HepG2 (cell line): ENCODE results near the gene FAM20A. TPM values are rescaled to one million over a fixed set of nuclear protein-coding genes. Genes with fewer than 3 reads are reported as not detected.

Source experiments
- ATAC-seq: fragments of 200-7000 bp; cut with Tn5 transposase; 3 replicates; pipeline ENCODE4 v1.9.1; 2020; ENCODE audit warnings: mild to moderate bottlenecking, moderate library complexity
- BruUV-seq: library from RNA; stranded (reverse); fragments of 400-500 nt; replicated peaks from 2 replicates; lab custom pipeline; 2021; lab: Mats Ljungman, UMichigan
- CTCF ChIA-PET: fragments of 300-600 bp; formaldehyde crosslinking; extraction: SDS; loops from one replicate; lab custom pipeline; 2021; ENCODE audit warnings: low total read pairs, inconsistent platforms, low intra/inter-chr PET ratio; lab: Yijun Ruan, JAX
- POLR2A ChIA-PET: fragments of 350-600 bp; sonication (Branson Sonifier 250); formaldehyde crosslinking; loops from one replicate; lab custom pipeline; 2020; ENCODE audit warnings: antibody characterized with exemption, inconsistent platforms; lab: Yijun Ruan, JAX
- DNase-seq: peaks from one replicate; pipeline ENCODE4 v3.0.0-alpha.2; 2015; ENCODE audit warnings: low spot score
- FAIRE-seq: peaks from 3 replicates; lab custom pipeline; 2011; peaks lifted over from hg19 to GRCh38; lab: Jason Lieb, UNC
- H2AFZ ChIP-seq: one replicate; pipeline ENCODE4 v1.6.1; 2011; ENCODE audit warnings: low read length, inconsistent platforms
- H3K27ac ChIP-seq: fragments of 300-600 bp; 3 replicates; pipeline ENCODE4 v1.8.0; 2011; ENCODE audit warnings: mixed run types, mild to moderate bottlenecking, mixed read lengths, low read length, inconsistent platforms; ENCODE audit not compliant: insufficient read depth; ENCODE audit errors: extremely low read length
- H3K27me3 ChIP-seq, 2 experiments: fragments of 200-600 bp in 1 of 2; 2 replicates in 1 of 2; 3 replicates in 1 of 2; pipeline versions ENCODE4 v1.6.0 to v1.8.0; 2011; ENCODE audit warnings: low read length in 2 of 2, mild to moderate bottlenecking in 2 of 2, moderate library complexity in 2 of 2, inconsistent platforms in 1 of 2; ENCODE audit not compliant: insufficient read depth in 2 of 2, control insufficient read depth in 1 of 2
- H3K36me3 ChIP-seq, 2 experiments: fragments of 200-600 bp in 1 of 2; replicated peaks in 1 of 2; 2 replicates in 1 of 2; 3 replicates in 1 of 2; pipeline versions ENCODE4 v1.5.1 to v1.8.0; 2011; ENCODE audit warnings: low read length in 2 of 2, inconsistent platforms in 1 of 2; ENCODE audit not compliant: insufficient read depth in 2 of 2, control insufficient read depth in 1 of 2
- H3K4me1 ChIP-seq: 2 replicates; pipeline ENCODE4 v1.5.1; 2012; ENCODE audit warnings: low read length, inconsistent platforms; ENCODE audit not compliant: insufficient read depth
- H3K4me2 ChIP-seq: 2 replicates; pipeline ENCODE4 v1.6.0; 2011; ENCODE audit warnings: low read depth, low read length, inconsistent platforms
- H3K4me3 ChIP-seq, 3 experiments: fragments of 200-600 bp in 1 of 3; sonication (generic), shearing (Covaris generic) in 1 of 3; replicated peaks in 1 of 3; 2 replicates each; pipeline ENCODE4 v1.5.1; 2011 to 2016; ENCODE audit warnings: low read length in 3 of 3, inconsistent platforms in 2 of 3, low read depth in 2 of 3, mild to moderate bottlenecking in 2 of 3, control low read depth in 1 of 3, mixed read lengths in 1 of 3; ENCODE audit not compliant: insufficient read depth in 1 of 3
- H3K79me2 ChIP-seq: one replicate; pipeline ENCODE4 v1.6.1; 2011; ENCODE audit warnings: low read length, inconsistent platforms; ENCODE audit not compliant: insufficient read depth
- H3K9ac ChIP-seq: 2 replicates; pipeline ENCODE4 v1.6.0; 2011; ENCODE audit warnings: mild to moderate bottlenecking, low read depth, low read length, inconsistent platforms; ENCODE audit not compliant: insufficient read depth
- H3K9me3 ChIP-seq: 2 replicates; pipeline ENCODE4 v1.5.1; 2012; ENCODE audit warnings: mild to moderate bottlenecking, low read length
- H4K20me1 ChIP-seq: 2 replicates; pipeline ENCODE4 v1.6.0; 2011; ENCODE audit warnings: inconsistent platforms, mild to moderate bottlenecking, low read length, moderate library complexity; ENCODE audit not compliant: insufficient read depth
- BHLHE40 ChIP-seq: IDR thresholded peaks from 2 replicates; pipeline ENCODE4 v1.6.1; 2011; ENCODE audit warnings: low read length, improper control_type of control experiment
- CHCHD3 ChIP-seq: sonication (generic); formaldehyde crosslinking; IDR thresholded peaks from 2 replicates; pipeline ENCODE4 v1.8.0; 2022; ENCODE audit warnings: mild to moderate bottlenecking, missing genetic modification reagents, moderate library complexity
- ETV5 ChIP-seq: IDR thresholded peaks from 2 replicates; pipeline ENCODE4 v1.6.1; 2018; ENCODE audit warnings: missing biosample characterization, missing genetic modification reagents, inconsistent platforms, borderline replicate concordance
- FOXP1 ChIP-seq, 2 experiments: fragments of 450-650 bp in 1 of 2; IDR thresholded peaks; 2 replicates each; pipeline ENCODE4 v1.6.1; 2017 to 2018; ENCODE audit warnings: antibody characterized with exemption in 1 of 2
- GZF1 ChIP-seq: sonication (generic); formaldehyde crosslinking; IDR thresholded peaks from 2 replicates; pipeline ENCODE4 v1.5.1; 2020; ENCODE audit warnings: mild to moderate bottlenecking, missing genetic modification reagents
- HMGA1 ChIP-seq: sonication (generic); formaldehyde crosslinking; conservative IDR thresholded peaks from 2 replicates; pipeline ENCODE4 v1.4.0; 2020; ENCODE audit warnings: missing genetic modification reagents
- MIER2 ChIP-seq: IDR thresholded peaks from 2 replicates; pipeline ENCODE4 v1.6.1; 2016; ENCODE audit warnings: missing biosample characterization, missing genetic modification reagents
- PLRG1 ChIP-seq: fragments of 450-650 bp; conservative IDR thresholded peaks from 2 replicates; pipeline ENCODE4 v1.6.1; 2016
- POLR2G ChIP-seq: fragments of 200-400 bp; formaldehyde crosslinking; IDR thresholded peaks from 2 replicates; pipeline ENCODE4 v1.6.1; 2018; ENCODE audit warnings: mild to moderate bottlenecking, low read depth, low read length, moderate library complexity
- SRSF1 ChIP-seq: fragments of 200-400 bp; formaldehyde crosslinking; optimal IDR thresholded peaks from 2 replicates; pipeline ENCODE3; 2017; ENCODE audit warnings: mild to moderate bottlenecking, low read depth, low read length, moderate library complexity
- ZFP36L1 ChIP-seq: sonication (generic); formaldehyde crosslinking; IDR thresholded peaks from 2 replicates; pipeline ENCODE4 v1.8.0; 2022; ENCODE audit warnings: mild to moderate bottlenecking, missing genetic modification reagents, moderate library complexity
- ZNF136 ChIP-seq: sonication (generic); formaldehyde crosslinking; IDR thresholded peaks from 2 replicates; pipeline ENCODE4 v1.8.1; 2022; ENCODE audit warnings: low read depth, mild to moderate bottlenecking, moderate library complexity, missing genetic modification reagents
- ZNF230 ChIP-seq: sonication (generic); formaldehyde crosslinking; IDR thresholded peaks from 2 replicates; pipeline ENCODE4 v1.4.0; 2020; ENCODE audit warnings: mild to moderate bottlenecking, missing genetic modification reagents
- ZNF317 ChIP-seq: sonication (generic); formaldehyde crosslinking; IDR thresholded peaks from 2 replicates; pipeline ENCODE4 v1.5.0; 2020; ENCODE audit warnings: mild to moderate bottlenecking, missing genetic modification reagents
- ZNF430 ChIP-seq: sonication (generic); formaldehyde crosslinking; IDR thresholded peaks from 2 replicates; pipeline ENCODE4 v1.9.0; 2021; ENCODE audit warnings: mild to moderate bottlenecking, missing genetic modification reagents
- ZNF44 ChIP-seq: sonication (generic); formaldehyde crosslinking; IDR thresholded peaks from 2 replicates; pipeline ENCODE4 v1.5.1; 2020; ENCODE audit warnings: mild to moderate bottlenecking, missing genetic modification reagents
- ZNF484 ChIP-seq: sonication (generic); formaldehyde crosslinking; IDR thresholded peaks from 2 replicates; pipeline ENCODE4 v1.5.1; 2020; ENCODE audit warnings: mild to moderate bottlenecking, low read depth, missing genetic modification reagents, borderline replicate concordance
- ZNF605 ChIP-seq: sonication (generic); formaldehyde crosslinking; IDR thresholded peaks from 2 replicates; pipeline ENCODE4 v1.8.0; 2022; ENCODE audit warnings: mild to moderate bottlenecking, missing genetic modification reagents
- ZNF619 ChIP-seq: sonication (generic); formaldehyde crosslinking; IDR thresholded peaks from 2 replicates; pipeline ENCODE4 v1.4.0; 2020; ENCODE audit warnings: mild to moderate bottlenecking, missing genetic modification reagents
- ZNF674 ChIP-seq: sonication (generic); formaldehyde crosslinking; IDR thresholded peaks from 2 replicates; pipeline ENCODE4 v1.5.0; 2020; ENCODE audit warnings: low read depth, mild to moderate bottlenecking, missing genetic modification reagents
- WGBS: methylation state at CpG from one replicate; pipeline ENCODE4 v1.1.6; 2017; ENCODE audit warnings: low lambda C conversion rate; 5-methylcytosine and 5-hydroxymethylcytosine counted together
- in situ Hi-C: cut with HindIII; loops from 2 replicates; pipeline ENCODE4 v1.10.0; 2017; ENCODE audit warnings: low pct_unique_long_range_greater_than_20kb; ENCODE audit not compliant: extremely low pct_ligation_motif_present
- intact Hi-C: fragments of 100-400 bp; cut with micrococcal nuclease; formaldehyde crosslinking; loops from one replicate; pipeline ENCODE4 v1.10.0; 2022; ENCODE audit not compliant: unreplicated experiment
- polyA plus RNA-seq, 8 experiments: library from polyadenylated mRNA; depleted of rRNA in 3 of 8; stranded (reverse) in 7 of 8; unstranded in 1 of 8; fragments of >200 nt; fragmentation: Illumina TruSeq in 4 of 8; extraction: Trizol in 4 of 8; gene quantifications; 2 replicates each; pipeline versions ENCODE4 v1.2.1 to v1.2.3, GENCODE V29; 2011 to 2016; ENCODE audit warnings: low read depth in 4 of 8, missing spikeins in 1 of 8, mixed read lengths in 1 of 8; ENCODE audit not compliant: insufficient read depth in 1 of 8
- total RNA-seq, 5 experiments: library from RNA; depleted of rRNA; stranded (reverse); fragments of >200 nt; fragmentation: Illumina TruSeq; extraction: Trizol; gene quantifications; 2 replicates each; pipeline ENCODE4 v1.2.3, GENCODE V29; 2016; ENCODE audit warnings: low read depth in 1 of 5
- TF ChIP-seq, protein P1 (sequence below): sonication (generic); formaldehyde crosslinking; IDR thresholded peaks from 2 replicates; pipeline ENCODE4 v1.4.0; 2020; ENCODE audit warnings: mild to moderate bottlenecking, missing genetic modification reagents
- TF ChIP-seq, protein P2 (sequence below): sonication (generic); formaldehyde crosslinking; IDR thresholded peaks from 2 replicates; pipeline ENCODE4 v1.5.1; 2020; ENCODE audit warnings: mild to moderate bottlenecking, missing genetic modification reagents
- TF ChIP-seq, protein P3 (sequence below): IDR thresholded peaks from 2 replicates; pipeline ENCODE4 v1.6.1; 2016; ENCODE audit warnings: low read depth, borderline replicate concordance

The FAM20A gene
- total and polyA plus RNA-seq, 2 of the 13 experiments (the other 11 are each of a cell fraction or from before 2014, with no cell fraction given): 9.3 to 20.7 TPM

DNA sequence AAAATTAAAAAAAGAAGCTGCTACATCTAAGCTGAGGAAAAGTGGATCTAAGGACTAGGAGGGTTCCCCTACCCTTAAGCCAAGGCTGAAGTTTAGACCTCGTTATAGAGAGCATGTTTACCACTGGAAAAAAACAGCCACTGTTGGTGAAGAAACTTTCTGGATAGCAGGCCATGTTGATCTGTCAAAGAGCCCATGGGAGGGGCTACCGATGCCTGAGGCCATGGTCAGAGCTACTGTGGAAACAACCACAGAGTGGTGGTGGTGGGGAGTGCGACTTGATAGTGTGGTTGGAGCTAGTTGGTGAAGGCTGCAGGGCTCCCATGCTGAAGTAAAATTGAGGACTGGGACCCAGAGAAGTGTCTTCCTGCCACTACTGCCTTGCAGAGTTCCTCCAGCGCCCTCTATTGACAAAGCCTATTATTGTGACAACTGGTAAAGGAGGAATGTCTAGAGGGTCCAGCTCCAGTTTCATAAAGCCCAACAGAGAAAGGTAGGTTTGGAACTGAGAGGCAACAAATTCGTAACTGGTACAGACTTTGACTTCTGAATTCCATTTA is 12.7 kb upstream of the FAM20A start:
- Histone ChIP-seq H2AFZ (peak overlapping the region; percentile 91), H3K27me3 (no peaks in the 10 kb centered on the region; a peak in 1 of 5 replicates), H3K9me3 (peaks cover 19% of the 10 kb centered on the region), H3K79me2 (no peaks in the 10 kb centered on the region), H3K4me1 (peaks cover 35% of the 10 kb centered on the region), H3K36me3 (no peaks in the 10 kb centered on the region), H3K4me2 (peak overlapping the region; percentile 81), H3K9ac (no peak overlapping the region), H3K27ac (peak overlapping the region; percentile 37), H4K20me1 (no peaks in the 10 kb centered on the region), H3K4me3 (peak overlapping the region in 2 of 3 experiments; percentile 23 to 47; a peak in 2 of 6 replicates)
- CTCF ChIA-PET: no interaction called here
- ATAC-seq: peak; percentile 92
- in situ Hi-C loops: loop anchor here (5.0 kb wide), 1 partner anchor 148 kb away; no protein-coding TSS in a partner anchor
- peak; percentile 89 for FAIRE-seq
- peak; percentile 86 for DNase-seq
- no TSS peak for BruUV-seq
- 4% methylated on average over 5 of the region's 5 CpGs for WGBS
- POLR2A ChIA-PET: interaction anchor here (0.6 to 2.4 kb wide), 5 partner anchors 13 to 93 kb away, joined by 3 to 27 read pairs (median 8); partner anchors contain the start of gene FAM20A
- intact Hi-C loops: loop anchor here (2.0 kb wide), 1 partner anchor 79 kb away; no protein-coding TSS in a partner anchor
- TF ChIP-seq ETV5 (peak; percentile 71), ZNF484 (CRISPR knock-in tag) (no peak), CHCHD3 (CRISPR knock-in tag) (no peak), ZNF430 (CRISPR knock-in tag) (0 out of 2 replicates have a peak, but pooled peaks have one; percentile 16), ZNF136 (CRISPR knock-in tag) (no peak), FOXP1 (IDR thresholded peaks at IDR 0.05) (no peak), FOXP1 (CRISPR knock-in tag; IDR thresholded peaks at IDR 0.05) (0 out of 2 replicates have a peak, but pooled peaks have one; percentile 18), GZF1 (no peak), HMGA1 (CRISPR knock-in tag) (no peak), PLRG1 (no peak), ZNF619 (CRISPR knock-in tag) (no peak), ZNF230 (CRISPR knock-in tag) (0 out of 2 replicates have a peak, but pooled peaks have one; percentile 31), BHLHE40 (no peak), ZNF44 (CRISPR knock-in tag) (no peak), ZNF605 (CRISPR knock-in tag) (peak; percentile 45; the same call in 1 of the 2 replicates), ZFP36L1 (CRISPR knock-in tag) (no peak), MIER2 (CRISPR knock-in tag) (peak; percentile 78; the same call in 1 of the 2 replicates), SRSF1 (no peak), ZNF317 (CRISPR knock-in tag) (no peak), POLR2G (no peak), ZNF674 (CRISPR knock-in tag) (no peak)
- TF ChIP-seq, protein P1, sequence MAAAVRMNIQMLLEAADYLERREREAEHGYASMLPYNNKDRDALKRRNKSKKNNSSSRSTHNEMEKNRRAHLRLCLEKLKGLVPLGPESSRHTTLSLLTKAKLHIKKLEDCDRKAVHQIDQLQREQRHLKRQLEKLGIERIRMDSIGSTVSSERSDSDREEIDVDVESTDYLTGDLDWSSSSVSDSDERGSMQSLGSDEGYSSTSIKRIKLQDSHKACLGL (CRISPR knock-in tag): no peak
- TF ChIP-seq, protein P2, sequence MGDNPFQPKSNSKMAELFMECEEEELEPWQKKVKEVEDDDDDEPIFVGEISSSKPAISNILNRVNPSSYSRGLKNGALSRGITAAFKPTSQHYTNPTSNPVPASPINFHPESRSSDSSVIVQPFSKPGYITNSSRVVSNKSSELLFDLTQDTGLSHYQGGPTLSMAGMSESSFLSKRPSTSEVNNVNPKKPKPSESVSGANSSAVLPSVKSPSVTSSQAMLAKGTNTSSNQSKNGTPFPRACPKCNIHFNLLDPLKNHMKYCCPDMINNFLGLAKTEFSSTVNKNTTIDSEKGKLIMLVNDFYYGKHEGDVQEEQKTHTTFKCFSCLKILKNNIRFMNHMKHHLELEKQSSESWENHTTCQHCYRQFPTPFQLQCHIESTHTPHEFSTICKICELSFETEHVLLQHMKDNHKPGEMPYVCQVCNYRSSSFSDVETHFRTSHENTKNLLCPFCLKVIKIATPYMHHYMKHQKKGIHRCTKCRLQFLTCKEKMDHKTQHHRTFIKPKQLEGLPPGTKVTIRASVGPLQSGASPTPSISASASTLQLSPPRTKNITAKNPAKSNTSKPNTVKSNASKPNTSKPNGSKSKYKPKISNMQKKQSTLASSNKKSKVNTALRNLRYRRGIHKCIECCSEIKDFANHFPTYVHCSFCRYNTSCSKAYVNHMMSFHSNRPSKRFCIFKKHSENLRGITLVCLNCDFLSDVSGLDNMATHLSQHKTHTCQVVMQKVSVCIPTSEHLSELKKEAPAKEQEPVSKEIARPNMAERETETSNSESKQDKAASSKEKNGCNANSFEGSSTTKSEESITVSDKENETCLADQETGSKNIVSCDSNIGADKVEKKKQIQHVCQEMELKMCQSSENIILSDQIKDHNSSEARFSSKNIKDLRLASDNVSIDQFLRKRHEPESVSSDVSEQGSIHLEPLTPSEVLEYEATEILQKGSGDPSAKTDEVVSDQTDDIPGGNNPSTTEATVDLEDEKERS (CRISPR knock-in tag): no peak
- TF ChIP-seq, protein P3, sequence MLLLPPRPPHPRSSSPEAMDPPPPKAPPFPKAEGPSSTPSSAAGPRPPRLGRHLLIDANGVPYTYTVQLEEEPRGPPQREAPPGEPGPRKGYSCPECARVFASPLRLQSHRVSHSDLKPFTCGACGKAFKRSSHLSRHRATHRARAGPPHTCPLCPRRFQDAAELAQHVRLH: peak; percentile 70; the same call in 1 of the 2 replicates
